ENCODE data around the gene SLPI.

DNA sequence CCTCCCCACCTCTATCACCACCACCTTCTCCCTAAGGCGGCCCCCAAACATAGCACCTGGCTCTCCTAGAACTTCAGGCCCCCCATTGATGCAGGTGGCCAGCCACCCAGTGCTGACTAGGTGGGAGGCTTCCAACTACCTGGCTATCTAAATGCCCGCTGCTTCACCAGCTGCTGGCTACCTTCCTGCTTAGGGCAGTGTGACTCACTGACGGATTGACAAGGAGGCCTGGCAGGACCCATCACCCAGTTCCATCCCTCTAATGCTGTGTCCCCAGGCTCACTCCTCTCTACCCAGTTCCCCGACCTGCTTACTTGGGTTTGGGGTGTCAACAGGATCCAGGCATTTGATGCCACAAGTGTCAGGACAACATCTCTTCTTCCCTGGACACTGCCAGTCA is 1.1 kb downstream of the SLPI start:
- TF ChIP-seq, protein P1, sequence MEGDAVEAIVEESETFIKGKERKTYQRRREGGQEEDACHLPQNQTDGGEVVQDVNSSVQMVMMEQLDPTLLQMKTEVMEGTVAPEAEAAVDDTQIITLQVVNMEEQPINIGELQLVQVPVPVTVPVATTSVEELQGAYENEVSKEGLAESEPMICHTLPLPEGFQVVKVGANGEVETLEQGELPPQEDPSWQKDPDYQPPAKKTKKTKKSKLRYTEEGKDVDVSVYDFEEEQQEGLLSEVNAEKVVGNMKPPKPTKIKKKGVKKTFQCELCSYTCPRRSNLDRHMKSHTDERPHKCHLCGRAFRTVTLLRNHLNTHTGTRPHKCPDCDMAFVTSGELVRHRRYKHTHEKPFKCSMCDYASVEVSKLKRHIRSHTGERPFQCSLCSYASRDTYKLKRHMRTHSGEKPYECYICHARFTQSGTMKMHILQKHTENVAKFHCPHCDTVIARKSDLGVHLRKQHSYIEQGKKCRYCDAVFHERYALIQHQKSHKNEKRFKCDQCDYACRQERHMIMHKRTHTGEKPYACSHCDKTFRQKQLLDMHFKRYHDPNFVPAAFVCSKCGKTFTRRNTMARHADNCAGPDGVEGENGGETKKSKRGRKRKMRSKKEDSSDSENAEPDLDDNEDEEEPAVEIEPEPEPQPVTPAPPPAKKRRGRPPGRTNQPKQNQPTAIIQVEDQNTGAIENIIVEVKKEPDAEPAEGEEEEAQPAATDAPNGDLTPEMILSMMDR (conservative IDR thresholded peaks at IDR 0.05; ENCODE audit: low read depth, low read length): no peak
- no peak for TF ChIP-seq EZH2 (IDR thresholded peaks at IDR 0.05; ENCODE audit: low read length, unreplicated experiment)
